Measurements from ENCODE around the gene KRT16.
"Not testable (repeated sequence)": the region's sequence is repeated elsewhere in the genome, so short reads cannot be mapped to it uniquely, and the experiment has no call there.

KRT16 gene

GRCh38 chr17:41627316-41628072 lies 14.9 kb upstream of the KRT16 start:
- DNase-seq (ENCODE audit: low spot score) = no peak

- DNase-seq (ENCODE audit: low spot score) = not testable (repeated sequence)
Observed at GRCh38 chr17:41626914-41627295, 14.3 kb upstream of the KRT16 start.

- DNase-seq (ENCODE audit: low spot score) = not testable (repeated sequence)
Observed at GRCh38 chr17:41626028-41626913, 13.7 kb upstream of the KRT16 start.

- no peak for DNase-seq (ENCODE audit: low spot score)
Observed at GRCh38 chr17:41625602-41626001, 13.0 kb upstream of the KRT16 start.

GRCh38 chr17:41624208-41625101 lies 11.9 kb upstream of the KRT16 start, which contains the start of gene KRT17:
TSS of gene KRT17 (minus strand) at chr17:41624575. CDS start at chr17:41624509, 66 bp downstream.
- no peak for DNase-seq (ENCODE audit: low spot score)

GRCh38 chr17:41623184-41623861 lies 10.8 kb upstream of the KRT16 start:
- not testable (repeated sequence) for DNase-seq (ENCODE audit: low spot score)

GRCh38 chr17:41622340-41623183 lies 10.0 kb upstream of the KRT16 start:
- DNase-seq (ENCODE audit: low spot score) = not testable (repeated sequence)

- DNase-seq (ENCODE audit: low spot score) = no peak
Observed at GRCh38 chr17:41621916-41622315, 9.3 kb upstream of the KRT16 start.

- not testable (repeated sequence) for DNase-seq (ENCODE audit: low spot score)
Observed at GRCh38 chr17:41621435-41621817, 8.9 kb upstream of the KRT16 start.

GRCh38 chr17:41620583-41621434 lies 8.2 kb upstream of the KRT16 start:
- DNase-seq (ENCODE audit: low spot score) = no peak

- not testable (repeated sequence) for DNase-seq (ENCODE audit: low spot score)
Observed at GRCh38 chr17:41619927-41620582, 7.5 kb upstream of the KRT16 start.

- DNase-seq (ENCODE audit: low spot score) = no peak
Observed at GRCh38 chr17:41619036-41619926, 6.7 kb upstream of the KRT16 start.

GRCh38 chr17:41618341-41619035 lies 5.9 kb upstream of the KRT16 start:
- no peak for DNase-seq (ENCODE audit: low spot score)

- no peak for DNase-seq (ENCODE audit: low spot score)
Observed at GRCh38 chr17:41617698-41618097, 5.1 kb upstream of the KRT16 start.

GRCh38 chr17:41617136-41617535 lies 4.6 kb upstream of the KRT16 start:
- DNase-seq (ENCODE audit: low spot score) = no peak

- DNase-seq (ENCODE audit: low spot score) = not testable (repeated sequence)
Observed at GRCh38 chr17:41616486-41616885, 3.9 kb upstream of the KRT16 start.

GRCh38 chr17:41615454-41615853 lies 2.9 kb upstream of the KRT16 start:
- DNase-seq (ENCODE audit: low spot score) = no peak

All from CD4-positive, alpha-beta T cell treated with Interleukin-2 at 100 ng/mL for 4 hours (primary cell).